Colonic mucosa (tissue), 4 donors: ENCODE data around the gene TMCC1. TPM values are rescaled to one million over a fixed set of nuclear protein-coding genes. Genes with fewer than 3 reads are reported as not detected.

Experiments
- DNase-seq: peaks from one replicate; pipeline ENCODE4 v3.0.0-alpha.2; 2020
- H3K27ac ChIP-seq: fragments of 200-600 bp; one replicate; pipeline ENCODE4 v1.8.0; 2021
- H3K27me3 ChIP-seq: fragments of 200-600 bp; one replicate; pipeline ENCODE4 v1.8.0; 2021
- H3K36me3 ChIP-seq: fragments of 200-600 bp; one replicate; pipeline ENCODE4 v1.8.0; 2021
- H3K4me1 ChIP-seq: fragments of 200-600 bp; one replicate; pipeline ENCODE4 v1.8.0; 2021; ENCODE audit warnings: mild to moderate bottlenecking
- H3K4me3 ChIP-seq: fragments of 200-600 bp; one replicate; pipeline ENCODE4 v1.8.0; 2021
- H3K9ac ChIP-seq, 2 donors: one replicate each; pipeline ENCODE4 v1.7.0; 2013; ENCODE audit warnings: control low read depth in 2 of 2, low read depth in 2 of 2, low read length in 2 of 2
- H3K9me3 ChIP-seq: fragments of 200-600 bp; one replicate; pipeline ENCODE4 v1.8.0; 2021
- intact Hi-C: fragments of 100-400 bp; cut with DNase I; formaldehyde crosslinking; loops from one replicate; pipeline ENCODE4 v1.14.1; 2022
- total RNA-seq, 2 donors: library from RNA; stranded (reverse); fragmentation: NEBNext Ultra II Directional in 1 of 2; extraction: Animal tissue kit (Norgen Biotek cat#: 25700) in 1 of 2; gene quantifications; one replicate each; pipeline ENCODE4 v1.2.1, GENCODE V29; 2021
- TF ChIP-seq, protein P1 (sequence below): fragments of 200-600 bp; IDR thresholded peaks from one replicate; pipeline ENCODE4 v1.8.0; 2022; ENCODE audit warnings: antibody characterized with exemption, mild to moderate bottlenecking
- donor health status: healthy.
- donor health status: DM: no; HTN: no; CAD: no.
- donor health status: DM: no; HTN: no; CAD: no.

The TMCC1 gene
- total RNA-seq, 2 donors from 2014 or later, result 23.2 to 32.8 TPM

DNA sequence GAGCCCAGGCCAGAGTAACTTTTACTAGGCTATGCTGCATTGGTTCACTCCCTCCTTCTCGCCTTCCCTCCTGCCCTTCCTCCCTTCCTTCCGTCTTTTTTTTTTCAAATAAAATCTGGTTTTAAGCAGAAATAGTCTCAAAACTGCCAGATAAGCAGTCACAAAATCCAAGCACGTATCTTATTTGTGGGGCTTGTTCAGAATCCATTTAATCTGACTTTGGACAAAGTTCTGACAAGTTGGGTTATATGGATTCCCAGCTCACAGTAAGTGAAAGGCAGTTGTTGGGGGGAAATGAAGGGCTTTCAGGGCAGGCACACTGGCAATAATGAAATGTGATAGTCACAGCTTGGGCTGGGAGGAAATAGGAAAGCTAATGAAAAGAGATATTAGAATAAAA lies 255.0 kb downstream of the TMCC1 start:
- H3K4me1 ChIP-seq, result no peaks in the 10 kb centered on the region
- H3K4me3 ChIP-seq, result no peak overlapping the region
- DNase-seq, result no peak
- H3K36me3 ChIP-seq, result no peaks in the 10 kb centered on the region
- no peaks in the 10 kb centered on the region for H3K27me3 ChIP-seq
- intact Hi-C loops, result no loop called here
- no peak overlapping the region for H3K27ac ChIP-seq
- no peak overlapping the region for H3K9ac ChIP-seq
- H3K9me3 ChIP-seq, result no peaks in the 10 kb centered on the region
- TF ChIP-seq, protein P1, sequence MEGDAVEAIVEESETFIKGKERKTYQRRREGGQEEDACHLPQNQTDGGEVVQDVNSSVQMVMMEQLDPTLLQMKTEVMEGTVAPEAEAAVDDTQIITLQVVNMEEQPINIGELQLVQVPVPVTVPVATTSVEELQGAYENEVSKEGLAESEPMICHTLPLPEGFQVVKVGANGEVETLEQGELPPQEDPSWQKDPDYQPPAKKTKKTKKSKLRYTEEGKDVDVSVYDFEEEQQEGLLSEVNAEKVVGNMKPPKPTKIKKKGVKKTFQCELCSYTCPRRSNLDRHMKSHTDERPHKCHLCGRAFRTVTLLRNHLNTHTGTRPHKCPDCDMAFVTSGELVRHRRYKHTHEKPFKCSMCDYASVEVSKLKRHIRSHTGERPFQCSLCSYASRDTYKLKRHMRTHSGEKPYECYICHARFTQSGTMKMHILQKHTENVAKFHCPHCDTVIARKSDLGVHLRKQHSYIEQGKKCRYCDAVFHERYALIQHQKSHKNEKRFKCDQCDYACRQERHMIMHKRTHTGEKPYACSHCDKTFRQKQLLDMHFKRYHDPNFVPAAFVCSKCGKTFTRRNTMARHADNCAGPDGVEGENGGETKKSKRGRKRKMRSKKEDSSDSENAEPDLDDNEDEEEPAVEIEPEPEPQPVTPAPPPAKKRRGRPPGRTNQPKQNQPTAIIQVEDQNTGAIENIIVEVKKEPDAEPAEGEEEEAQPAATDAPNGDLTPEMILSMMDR, result no peak

- no peak for DNase-seq
- H3K9ac ChIP-seq, result no peak overlapping the region
- TF ChIP-seq, protein P1, result no peak
- H3K9me3 ChIP-seq, result no peaks in the 10 kb centered on the region
- H3K4me3 ChIP-seq, result no peak overlapping the region
- intact Hi-C loops, result no loop called here
- H3K4me1 ChIP-seq, result no peaks in the 10 kb centered on the region
- H3K27me3 ChIP-seq, result no peaks in the 10 kb centered on the region
- H3K27ac ChIP-seq, result no peak overlapping the region
- no peaks in the 10 kb centered on the region for H3K36me3 ChIP-seq
Measured at GRCh38 chr3:129636082-129636481, 257.4 kb downstream of the TMCC1 start.

- no peak for DNase-seq
- Histone ChIP-seq H3K27me3 (no peaks in the 10 kb centered on the region), H3K9me3 (no peaks in the 10 kb centered on the region), H3K36me3 (no peaks in the 10 kb centered on the region), H3K4me3 (no peak overlapping the region), H3K9ac (no peak overlapping the region), H3K27ac (no peak overlapping the region), H3K4me1 (no peaks in the 10 kb centered on the region)
- intact Hi-C loops, result no loop called here
- TF ChIP-seq, protein P1, result no peak
Measured at GRCh38 chr3:129635656-129636055, 257.9 kb downstream of the TMCC1 start.

DNA sequence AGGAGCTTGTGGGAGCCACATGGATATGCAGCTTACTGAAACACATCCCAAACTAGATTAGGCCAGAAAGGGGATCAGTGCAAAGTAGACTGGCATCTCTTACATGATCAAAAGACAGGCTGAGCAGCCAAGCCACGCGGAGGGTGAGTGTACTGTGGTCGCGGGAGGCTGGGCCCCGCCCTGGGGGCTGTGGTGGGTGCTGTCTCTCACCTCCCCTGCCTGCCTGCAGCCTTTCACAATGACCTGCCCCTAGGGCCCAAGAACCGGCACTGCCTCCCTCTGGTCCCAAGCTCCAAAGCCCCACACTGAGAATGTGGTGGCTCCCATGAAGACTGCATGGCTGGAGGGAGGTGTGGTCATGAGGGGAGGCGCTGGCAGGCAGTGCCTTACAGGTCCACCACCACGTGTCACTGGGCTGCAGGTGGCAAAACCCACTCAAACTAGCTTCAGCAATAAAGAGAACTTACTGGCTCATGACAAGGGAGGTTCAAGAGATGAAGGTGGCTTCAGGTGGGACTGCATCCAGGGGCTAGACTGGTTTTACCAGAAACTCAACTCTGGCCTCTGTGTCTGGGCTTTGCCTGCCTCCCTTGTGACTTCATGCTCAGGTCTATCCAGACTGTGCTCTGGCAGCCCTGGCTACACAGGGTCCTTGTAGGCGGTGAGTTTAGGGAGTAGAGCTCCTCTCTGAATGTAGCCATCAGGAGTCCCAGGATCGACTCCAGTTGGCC lies 259.6 kb downstream of the TMCC1 start:
- TF ChIP-seq, protein P1, result no peak
- H3K27me3 ChIP-seq, result no peaks in the 10 kb centered on the region
- H3K9me3 ChIP-seq, result no peaks in the 10 kb centered on the region
- no peak overlapping the region for H3K27ac ChIP-seq
- no peaks in the 10 kb centered on the region for H3K4me1 ChIP-seq
- intact Hi-C loops, result no loop called here
- H3K36me3 ChIP-seq, result no peaks in the 10 kb centered on the region
- no peak overlapping the region for H3K9ac ChIP-seq
- no peak overlapping the region for H3K4me3 ChIP-seq
- no peak for DNase-seq

- Histone ChIP-seq H3K9ac (no peak overlapping the region), H3K4me1 (no peaks in the 10 kb centered on the region), H3K9me3 (no peaks in the 10 kb centered on the region), H3K27ac (no peak overlapping the region), H3K4me3 (no peak overlapping the region), H3K36me3 (no peaks in the 10 kb centered on the region), H3K27me3 (no peaks in the 10 kb centered on the region)
- intact Hi-C loops, result no loop called here
- TF ChIP-seq, protein P1, result no peak
- DNase-seq, result no peak
Measured at GRCh38 chr3:129632977-129633376, 260.5 kb downstream of the TMCC1 start.
